GM23338 (cell line): Measurements from ENCODE around the gene DYNC1LI2. TPM values are rescaled to one million over a fixed set of nuclear protein-coding genes. Genes with fewer than 3 reads are reported as not detected.

Experiments
- ATAC-seq: fragments of 200-7000 bp; cut with Tn5 transposase; 3 replicates; pipeline ENCODE4 v1.9.1; 2020
- DNase-seq: peaks from one replicate; pipeline ENCODE4 v3.0.0-alpha.2; 2015; ENCODE audit warnings: low spot score
- H2AFZ ChIP-seq: fragments of 200-600 bp; sonication (generic); 2 replicates; pipeline ENCODE4 v1.8.0; 2016; ENCODE audit warnings: antibody characterized with exemption, mild to moderate bottlenecking, moderate library complexity
- H3F3A ChIP-seq: fragments of 200-600 bp; sonication (generic); replicated peaks from 2 replicates; pipeline ENCODE4 v1.8.0; 2017; ENCODE audit warnings: antibody characterized with exemption, mixed run types, low read depth
- H3K27ac ChIP-seq: fragments of 200-600 bp; sonication (generic); 2 replicates; pipeline ENCODE4 v1.6.1; 2016; ENCODE audit warnings: low read depth
- H3K27me3 ChIP-seq: fragments of 200-600 bp; sonication (generic); 2 replicates; pipeline ENCODE4 v1.8.0; 2016; ENCODE audit warnings: mild to moderate bottlenecking, mixed run types, moderate library complexity; ENCODE audit not compliant: insufficient read depth
- H3K36me3 ChIP-seq: fragments of 200-600 bp; sonication (generic); 2 replicates; pipeline ENCODE4 v1.8.0; 2016; ENCODE audit warnings: mild to moderate bottlenecking; ENCODE audit not compliant: insufficient read depth
- H3K4me1 ChIP-seq: fragments of 200-600 bp; sonication (generic); 2 replicates; pipeline ENCODE4 v1.8.0; 2016; ENCODE audit warnings: mild to moderate bottlenecking, moderate library complexity; ENCODE audit not compliant: insufficient read depth
- H3K4me2 ChIP-seq: fragments of 200-600 bp; sonication (generic); 2 replicates; pipeline ENCODE4 v1.7.1; 2017; ENCODE audit warnings: mixed run types
- H3K4me3 ChIP-seq: fragments of 200-600 bp; sonication (generic); 2 replicates; pipeline ENCODE4 v1.6.1; 2016; ENCODE audit warnings: mixed run types
- H3K79me2 ChIP-seq: fragments of 200-600 bp; sonication (generic); replicated peaks from 2 replicates; pipeline ENCODE4 v1.8.0; 2017; ENCODE audit warnings: mild to moderate bottlenecking; ENCODE audit not compliant: insufficient read depth
- H3K9me2 ChIP-seq: fragments of 200-600 bp; sonication (generic); 2 replicates; pipeline ENCODE4 v1.8.0; 2017; ENCODE audit not compliant: insufficient read depth
- H4K20me1 ChIP-seq: fragments of 200-600 bp; sonication (generic); replicated peaks from 2 replicates; pipeline ENCODE4 v1.8.0; 2017; ENCODE audit warnings: mild to moderate bottlenecking; ENCODE audit not compliant: insufficient read depth
- H3K27ac Mint-ChIP-seq: 2 replicates; pipeline ENCODE4 v1.8.0; 2020; ENCODE audit warnings: inconsistent platforms, mild to moderate bottlenecking, moderate library complexity, mixed read lengths
- H3K27me3 Mint-ChIP-seq: 3 replicates; pipeline ENCODE4 v1.8.0; 2022; ENCODE audit warnings: low read depth, mild to moderate bottlenecking, moderate library complexity, mixed read lengths, inconsistent platforms; ENCODE audit not compliant: insufficient read depth, poor library complexity
- H3K36me3 Mint-ChIP-seq: 3 replicates; pipeline ENCODE4 v1.8.0; 2021; ENCODE audit warnings: low read depth, mild to moderate bottlenecking, inconsistent platforms, moderate library complexity, mixed read lengths
- H3K4me1 Mint-ChIP-seq: 3 replicates; pipeline ENCODE4 v1.8.0; 2020; ENCODE audit warnings: mild to moderate bottlenecking, inconsistent platforms, mixed read lengths
- H3K4me3 Mint-ChIP-seq: 3 replicates; pipeline ENCODE4 v1.8.0; 2021; ENCODE audit warnings: moderate library complexity, mild to moderate bottlenecking, inconsistent platforms, mixed read lengths
- H3K9me3 Mint-ChIP-seq: 3 replicates; pipeline ENCODE4 v1.8.0; 2020; ENCODE audit warnings: moderate library complexity, mild to moderate bottlenecking, inconsistent platforms, mixed read lengths
- CREB1 ChIP-seq: fragments of 250-450 bp; sonication (Bioruptor Pico); IDR thresholded peaks from 2 replicates; pipeline ENCODE4 v1.5.0; 2020; ENCODE audit warnings: low read depth, mild to moderate bottlenecking, moderate library complexity
- CTCF ChIP-seq, 2 experiments: fragments of 200-600 bp in 1 of 2; sonication (generic) in 1 of 2; conservative IDR thresholded peaks; 2 replicates each; pipeline versions ENCODE4 v1.5.1 to v1.6.1; 2016 to 2017; ENCODE audit warnings: antibody characterized with exemption in 2 of 2, low read depth in 2 of 2, mild to moderate bottlenecking in 2 of 2, moderate library complexity in 1 of 2
- EZH2phosphoT487 ChIP-seq: fragments of 200-600 bp; sonication (generic); IDR thresholded peaks from one replicate; pipeline ENCODE4 v1.8.1; 2018; ENCODE audit warnings: antibody characterized with exemption; ENCODE audit not compliant: unreplicated experiment
- NANOG ChIP-seq: IDR thresholded peaks from 2 replicates; pipeline ENCODE4 v1.6.1; 2016; ENCODE audit warnings: antibody characterized with exemption, borderline replicate concordance
- POLR2AphosphoS5 ChIP-seq: IDR thresholded peaks from 2 replicates; pipeline ENCODE4 v1.6.1; 2016; ENCODE audit warnings: antibody characterized with exemption, low read depth
- REST ChIP-seq: IDR thresholded peaks from one replicate; pipeline ENCODE4 v1.6.1; 2018; ENCODE audit warnings: antibody characterized with exemption; ENCODE audit not compliant: unreplicated experiment
- STAT1 ChIP-seq: IDR thresholded peaks from one replicate; pipeline ENCODE4 v1.6.1; 2016; ENCODE audit warnings: antibody characterized with exemption; ENCODE audit not compliant: unreplicated experiment
- ZNF114 ChIP-seq: fragments of 250-450 bp; sonication (Bioruptor Pico); IDR thresholded peaks from 2 replicates; pipeline ENCODE4 v1.5.0; 2020; ENCODE audit warnings: mild to moderate bottlenecking, moderate library complexity
- ZNF331 ChIP-seq: fragments of 250-450 bp; sonication (Bioruptor Pico); IDR thresholded peaks from 2 replicates; pipeline ENCODE4 v1.5.0; 2020; ENCODE audit warnings: low read depth, mild to moderate bottlenecking, moderate library complexity
- ZNF462 ChIP-seq: fragments of 250-450 bp; sonication (Bioruptor Pico); IDR thresholded peaks from 2 replicates; pipeline ENCODE4 v1.5.0; 2020; ENCODE audit warnings: mild to moderate bottlenecking, moderate library complexity
- polyA plus RNA-seq: library from polyadenylated mRNA; unstranded; fragments of >200 nt; fragmentation: Nextera tagmentation; extraction: Ambion mirVana; gene quantifications from 2 replicates; pipeline ENCODE4 v1.2.1, GENCODE V29; 2016
- total RNA-seq: library from RNA; depleted of rRNA; stranded (reverse); fragments of >200 nt; shearing (Covaris generic); gene quantifications from 2 replicates; pipeline ENCODE4 v1.2.3, GENCODE V29; 2014

The DYNC1LI2 gene
- total and polyA plus RNA-seq, 2 experiments from 2014 or later, result 73.9 to 85.9 TPM

- H3K4me1 ChIP-seq, result peaks cover 24% of the 10 kb centered on the region
- no peak overlapping the region for H3K4me3 ChIP-seq
- H2AFZ ChIP-seq, result no peak overlapping the region
- DNase-seq, result no peak
- no peak overlapping the region for H3K27ac ChIP-seq
- H3K36me3 Mint-ChIP-seq, result peaks cover 6% of the 10 kb centered on the region; the same call in 1 of the 3 replicates
- H3K27me3 Mint-ChIP-seq, result peaks cover 9% of the 10 kb centered on the region
- no peak overlapping the region for H3K27ac Mint-ChIP-seq
- H3K27me3 ChIP-seq, result peaks cover under 1% of the 10 kb centered on the region; the same call in 1 of the 2 replicates
- H3K4me2 ChIP-seq, result 0 out of 2 replicates have a peak overlapping the region, but pooled peaks have one; percentile 3
- peaks cover 20% of the 10 kb centered on the region; the same call in 1 of the 2 replicates for H4K20me1 ChIP-seq
- peaks cover 7% of the 10 kb centered on the region; the same call in 1 of the 2 replicates for H3F3A ChIP-seq
- no peak overlapping the region for H3K4me3 Mint-ChIP-seq
- no peak for ATAC-seq
- H3K79me2 ChIP-seq, result peaks cover 85% of the 10 kb centered on the region
- H3K9me2 ChIP-seq, result no peaks in the 10 kb centered on the region
- H3K9me3 Mint-ChIP-seq, result no peaks in the 10 kb centered on the region
- no peaks in the 10 kb centered on the region for H3K36me3 ChIP-seq
- TF ChIP-seq ZNF331 (CRISPR knock-in tag) (no peak), ZNF462 (no peak), NANOG (no peak), CREB1 (CRISPR knock-in tag) (no peak), STAT1 (no peak), POLR2AphosphoS5 (no peak), ZNF114 (CRISPR knock-in tag) (no peak), REST (no peak), EZH2phosphoT487 (no peak), CTCF (conservative IDR thresholded peaks at IDR 0.05; ENCODE audit: low read depth in 2 of 2) (no peak)
- peaks cover 39% of the 10 kb centered on the region for H3K4me1 Mint-ChIP-seq
These were observed 61.1 kb downstream of the DYNC1LI2 start for GRCh38 chr16:66690106-66690847.
